ENCODE data around the gene BCL2A1.
"Not testable (repeated sequence)": the region's sequence is repeated elsewhere in the genome, so short reads cannot be mapped to it uniquely, and the experiment has no call there.

BCL2A1 gene

GRCh38 chr15:79956354-79956939, 14.5 kb downstream of the BCL2A1 start:
- DNase-seq: no peak

GRCh38 chr15:79954661-79955060, 16.3 kb downstream of the BCL2A1 start:
- no peak for DNase-seq

- DNase-seq: peak; percentile 36
Observed at GRCh38 chr15:79953951-79954444, 17.0 kb downstream of the BCL2A1 start.

- DNase-seq: no peak
Observed at GRCh38 chr15:79952329-79952728, 18.7 kb downstream of the BCL2A1 start.

- DNase-seq: no peak
Observed at GRCh38 chr15:79950247-79950646, 20.7 kb downstream of the BCL2A1 start.

- no peak for DNase-seq
Observed at GRCh38 chr15:79948761-79949160, 22.2 kb downstream of the BCL2A1 start.

- peak; percentile 44 for DNase-seq
Observed at GRCh38 chr15:79948095-79948695, 22.8 kb downstream of the BCL2A1 start.

GRCh38 chr15:79947009-79947408, 24.0 kb downstream of the BCL2A1 start:
- no peak for DNase-seq

GRCh38 chr15:79944622-79945021, 26.4 kb downstream of the BCL2A1 start:
- no peak for DNase-seq

- no peak for DNase-seq
Observed at GRCh38 chr15:79943820-79944219, 27.2 kb downstream of the BCL2A1 start.

GRCh38 chr15:79942741-79943481, 28.1 kb downstream of the BCL2A1 start:
- DNase-seq: no peak

- DNase-seq: no peak
Observed at GRCh38 chr15:79939399-79939798, 31.6 kb downstream of the BCL2A1 start.

GRCh38 chr15:79938143-79938542, 32.9 kb downstream of the BCL2A1 start:
- no peak for DNase-seq

GRCh38 chr15:79935556-79936201, 35.3 kb downstream of the BCL2A1 start:
- not testable (repeated sequence) for DNase-seq

- DNase-seq: no peak
Observed at GRCh38 chr15:79933231-79933630, 37.8 kb downstream of the BCL2A1 start.

GRCh38 chr15:79932447-79932846, 38.5 kb downstream of the BCL2A1 start:
- DNase-seq: no peak

GRCh38 chr15:79930516-79930915, 40.5 kb downstream of the BCL2A1 start:
- no peak for DNase-seq

- DNase-seq: no peak
Observed at GRCh38 chr15:79929412-79929811, 41.6 kb downstream of the BCL2A1 start.

GRCh38 chr15:79926116-79926515, 44.9 kb downstream of the BCL2A1 start:
- DNase-seq: not testable (repeated sequence)

- no peak for DNase-seq
Observed at GRCh38 chr15:79924379-79924778, 46.6 kb downstream of the BCL2A1 start.

- peak; percentile 99 for DNase-seq
Observed at GRCh38 chr15:79923515-79924169, 47.4 kb downstream of the BCL2A1 start.

GRCh38 chr15:79923079-79923514, 47.9 kb downstream of the BCL2A1 start:
- DNase-seq: peak; percentile 84

- DNase-seq: no peak
Observed at GRCh38 chr15:79922512-79923078, 48.4 kb downstream of the BCL2A1 start.
